HG03521 (cell line): Measurements from ENCODE around the gene RAB8B.

Experiments
- ATAC-seq: cut with Tn5 transposase; IDR thresholded peaks from one replicate; pipeline ENCODE4 v1.9.1; 2021; ENCODE audit warnings: mild to moderate bottlenecking, moderate library complexity; ENCODE audit not compliant: unreplicated experiment

Gene RAB8B

GRCh38 chr15:63181648-63182047 is 7.8 kb upstream of the RAB8B start:
- no peak for ATAC-seq

DNA sequence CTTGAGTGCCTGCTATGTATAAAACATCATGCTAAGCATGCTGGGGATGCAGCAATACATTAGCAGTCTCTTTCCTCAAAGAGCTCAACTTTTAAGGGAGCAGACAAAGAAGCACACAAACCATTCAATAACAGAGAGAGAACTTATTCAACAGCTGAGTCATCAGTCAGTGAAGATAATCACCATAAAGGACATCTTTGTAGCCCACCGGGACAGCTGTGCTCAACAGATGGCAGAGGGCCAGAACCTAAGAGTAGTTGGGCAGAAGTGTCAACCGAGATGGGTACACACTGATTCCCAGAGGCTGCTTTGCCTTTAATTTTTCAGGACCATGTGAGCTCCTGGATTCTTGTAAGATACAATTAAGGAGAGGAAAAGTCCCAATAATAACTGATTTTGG is 4.2 kb upstream of the RAB8B start:
- ATAC-seq = no peak

DNA sequence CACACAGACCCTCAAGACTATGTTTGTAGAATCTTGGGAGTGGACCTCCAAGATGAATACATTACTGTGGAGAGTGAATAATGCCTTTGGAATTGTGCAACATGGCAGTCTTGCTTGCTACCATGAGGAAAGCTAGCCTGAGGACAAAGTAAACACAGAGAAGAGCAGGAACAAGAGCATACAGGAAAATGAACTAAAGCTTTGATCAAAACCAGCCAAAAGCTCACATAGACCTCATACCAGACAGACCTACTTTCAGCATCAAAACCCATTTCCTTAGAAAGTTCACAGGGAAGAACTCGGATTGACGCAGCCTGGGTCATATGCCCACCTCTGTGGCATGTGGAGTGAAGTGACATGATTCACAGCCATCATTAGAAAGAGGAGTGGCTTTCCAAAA is 3.3 kb upstream of the RAB8B start:
- no peak for ATAC-seq

DNA sequence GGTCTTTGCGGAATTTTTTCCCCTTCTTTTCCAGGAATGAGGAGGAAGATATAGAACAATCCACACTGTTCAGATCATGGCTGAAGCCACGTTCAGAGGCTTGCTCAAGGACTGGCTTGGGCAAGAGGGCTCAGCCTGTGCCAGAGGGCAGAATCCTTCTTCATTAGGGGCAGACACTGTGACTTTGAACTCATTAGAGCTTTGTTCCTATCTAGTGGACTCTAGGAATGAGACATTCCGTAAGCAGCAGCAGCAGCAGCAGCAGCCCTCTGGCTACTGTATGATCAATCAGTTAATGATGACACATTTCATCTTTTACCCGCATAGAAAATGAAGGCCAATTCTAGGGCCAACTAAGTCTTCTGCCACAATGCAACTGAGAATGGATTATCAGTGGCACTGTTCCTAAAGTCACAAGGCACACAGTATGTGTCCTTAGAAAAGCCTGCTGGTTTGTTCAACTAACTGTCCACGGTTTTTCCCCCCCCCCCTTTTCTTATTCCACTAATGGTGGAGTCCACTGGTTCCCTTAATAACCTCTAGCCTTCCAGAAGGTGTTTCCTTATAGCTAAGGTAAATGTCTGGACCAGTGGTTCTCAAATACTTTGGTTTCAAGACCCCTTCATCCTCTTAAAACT is 1.7 kb upstream of the RAB8B start:
- no peak for ATAC-seq

DNA sequence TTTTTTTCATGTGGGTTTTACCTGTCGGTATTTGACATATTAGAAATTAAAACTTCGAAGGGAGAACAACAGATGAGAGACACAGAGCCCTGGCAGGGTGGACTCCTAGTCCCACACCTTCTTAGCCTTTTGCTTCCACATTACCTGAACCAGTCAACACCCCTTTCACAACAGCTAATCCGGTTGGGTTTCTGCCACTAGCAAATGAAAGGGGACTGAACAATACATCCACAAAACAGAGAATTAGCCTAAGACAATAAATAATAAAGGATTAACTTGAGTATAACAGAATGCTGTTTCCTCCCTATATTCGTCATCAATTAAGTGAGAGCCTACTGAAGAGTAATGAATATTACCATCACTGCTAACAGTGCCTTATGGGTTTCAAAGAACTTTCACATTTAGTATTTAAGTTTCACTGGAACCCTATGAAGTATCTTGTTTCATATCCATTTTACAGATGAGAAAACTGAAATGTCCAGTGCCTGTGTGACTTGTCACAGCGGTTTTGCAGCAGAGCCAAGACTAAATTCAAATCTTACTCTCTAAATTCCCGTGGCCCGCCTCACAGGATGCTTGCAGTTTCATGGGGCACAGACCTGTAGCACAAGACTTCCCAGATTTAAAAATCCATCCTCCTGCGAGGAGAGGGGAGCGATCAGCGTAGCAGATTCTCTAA is 1.0 kb upstream of the RAB8B start:
- no peak for ATAC-seq

GRCh38 chr15:63189941-63190768 is 749 bp downstream of the RAB8B start:
- ATAC-seq = no peak

GRCh38 chr15:63190769-63191649 is 1.6 kb downstream of the RAB8B start:
- ATAC-seq = no peak

DNA sequence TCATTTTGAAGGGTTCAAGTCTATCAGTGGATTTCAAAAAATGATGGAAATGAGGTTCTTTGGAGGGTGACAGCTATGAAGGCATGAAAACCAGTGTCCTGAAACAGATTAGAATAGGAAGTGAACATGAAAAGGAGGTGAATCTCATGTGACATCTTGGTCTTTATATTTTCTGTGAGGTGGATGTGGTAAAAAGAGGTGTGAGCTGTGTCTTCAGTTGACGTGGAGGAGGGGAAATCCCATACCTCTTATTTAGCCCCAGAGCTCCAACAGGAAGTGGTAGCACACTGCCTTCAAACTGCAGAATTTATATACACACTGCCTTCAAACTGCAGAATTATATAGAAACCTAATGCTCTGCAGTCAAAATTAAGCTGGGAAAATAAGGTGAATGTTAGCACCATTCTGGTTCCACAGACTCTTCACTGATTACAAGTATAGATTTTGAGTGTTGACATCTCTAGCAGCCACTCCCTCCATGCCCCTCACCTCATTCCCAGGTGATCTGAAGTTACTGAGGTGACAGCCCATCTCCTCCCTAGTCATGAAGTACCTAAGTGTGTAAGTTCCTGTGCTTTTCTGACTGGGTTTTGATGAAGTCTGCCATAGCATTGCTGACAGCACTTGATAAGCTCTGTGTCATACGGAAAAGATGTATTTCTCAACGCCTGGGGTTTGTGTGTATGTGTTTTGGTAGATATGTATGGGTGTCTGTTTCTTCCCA is 2.7 kb downstream of the RAB8B start:
- ATAC-seq = no peak

GRCh38 chr15:63192619-63193206 is 3.3 kb downstream of the RAB8B start:
- no peak for ATAC-seq

- ATAC-seq = no peak
These were observed 4.9 kb downstream of the RAB8B start for GRCh38 chr15:63194302-63194701.

DNA sequence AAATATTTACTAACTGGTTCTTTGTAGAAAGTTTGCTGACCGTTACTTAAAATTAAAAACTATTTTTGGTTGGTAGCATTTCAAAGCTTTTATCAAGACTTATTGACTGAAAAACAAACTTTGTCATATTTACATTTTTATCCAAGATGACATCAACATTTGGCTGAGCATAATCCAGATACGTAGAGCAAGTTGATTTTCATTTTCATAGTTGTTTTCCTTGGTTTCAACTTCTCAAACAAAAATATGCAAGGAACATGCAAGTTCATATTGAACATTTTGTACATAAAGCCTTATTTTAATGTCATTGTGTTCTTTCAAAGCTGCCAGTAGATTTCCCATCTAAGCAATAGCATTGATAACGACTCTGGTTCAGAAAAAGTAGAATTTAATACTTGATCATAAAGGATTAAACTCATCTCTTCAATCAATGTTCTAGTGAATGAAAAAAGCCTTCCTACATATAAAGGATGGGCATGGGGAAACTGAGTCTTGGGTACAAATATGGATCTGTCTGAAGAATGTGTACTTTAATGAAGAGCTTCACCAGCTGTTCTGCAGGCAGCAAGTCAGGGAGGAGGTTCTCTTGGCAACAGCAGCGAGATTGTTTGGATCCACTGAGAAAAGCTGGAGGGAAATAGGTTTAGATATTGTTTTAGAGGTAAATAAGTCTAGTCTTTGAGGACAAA is 5.6 kb downstream of the RAB8B start:
- ATAC-seq = no peak

- ATAC-seq = no peak
These were observed 6.2 kb downstream of the RAB8B start for GRCh38 chr15:63195569-63196015.

DNA sequence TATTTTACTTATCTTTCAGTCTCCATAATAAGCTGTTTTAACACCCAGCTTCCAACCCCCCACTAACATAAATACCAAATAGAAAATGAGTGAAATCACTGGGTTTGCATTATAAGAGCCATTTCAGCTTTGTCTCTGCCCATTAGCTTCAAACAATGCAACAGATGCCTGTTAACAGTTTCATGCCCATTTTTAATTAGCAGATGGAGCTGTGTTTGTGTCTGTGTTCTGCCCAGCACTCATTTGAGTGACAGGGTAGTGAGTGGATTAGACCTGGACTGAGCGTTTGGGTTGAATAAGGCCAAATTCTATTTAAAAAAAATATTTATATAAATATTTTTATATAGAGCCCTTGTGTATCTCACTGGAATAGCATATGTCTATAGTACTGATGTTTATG is 7.4 kb downstream of the RAB8B start:
- ATAC-seq = no peak

GRCh38 chr15:63197626-63198025 is 8.2 kb downstream of the RAB8B start:
- ATAC-seq = no peak

GRCh38 chr15:63198371-63199250 is 9.2 kb downstream of the RAB8B start:
- ATAC-seq = no peak

- no peak for ATAC-seq
These were observed 11.3 kb downstream of the RAB8B start for GRCh38 chr15:63200464-63201249.

DNA sequence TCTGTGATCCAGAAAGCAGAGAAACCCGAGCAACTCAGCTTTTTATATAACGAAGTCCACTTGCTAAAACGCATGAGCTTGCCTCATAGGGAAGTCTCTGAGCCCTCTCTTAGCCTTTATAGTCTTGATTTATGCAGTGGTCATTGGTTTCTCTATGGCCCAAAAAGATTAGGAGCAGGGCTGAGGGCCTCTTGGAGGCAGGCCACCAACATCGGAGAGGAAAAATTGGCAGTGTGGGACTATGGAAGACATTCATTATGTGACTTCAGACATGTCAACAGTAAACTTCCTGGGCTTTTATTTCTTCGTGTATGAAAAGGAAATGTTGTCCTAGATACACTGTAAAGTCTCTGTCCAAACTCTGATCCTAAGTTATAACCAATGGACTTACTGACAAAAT is 13.5 kb downstream of the RAB8B start:
- ATAC-seq = no peak
